Muscle layer of colon (tissue), 2 donors: ENCODE results near the gene PRKG1.

Experiments used
- H3K27ac ChIP-seq: one replicate; pipeline ENCODE4 v1.7.0; 2013; ENCODE audit warnings: low read depth, mild to moderate bottlenecking, low read length, moderate library complexity
- H3K27me3 ChIP-seq, 2 donors: one replicate each; pipeline ENCODE4 v1.7.0; 2013; ENCODE audit warnings: low read length in 2 of 2, mild to moderate bottlenecking in 2 of 2; ENCODE audit not compliant: insufficient read depth in 2 of 2, control insufficient read depth in 1 of 2
- H3K36me3 ChIP-seq: one replicate; pipeline ENCODE4 v1.7.0; 2013; ENCODE audit warnings: mild to moderate bottlenecking, low read length; ENCODE audit not compliant: insufficient read depth
- H3K4me1 ChIP-seq: one replicate; pipeline ENCODE4 v1.7.0; 2013; ENCODE audit warnings: mild to moderate bottlenecking, low read length; ENCODE audit not compliant: insufficient read depth
- H3K4me3 ChIP-seq, 2 donors: one replicate each; pipeline ENCODE4 v1.7.0; 2013; ENCODE audit warnings: low read length in 2 of 2, low read depth in 1 of 2, mild to moderate bottlenecking in 1 of 2, moderate library complexity in 1 of 2
- H3K9ac ChIP-seq: one replicate; pipeline ENCODE4 v1.7.0; 2013; ENCODE audit warnings: low read length
- H3K9me3 ChIP-seq: one replicate; pipeline ENCODE4 v1.7.0; 2013; ENCODE audit warnings: mild to moderate bottlenecking, low read length
- donor health status: abdominal sarcoma.
- donor health status: Adenocarcinoma of cecum.

The PRKG1 gene

DNA sequence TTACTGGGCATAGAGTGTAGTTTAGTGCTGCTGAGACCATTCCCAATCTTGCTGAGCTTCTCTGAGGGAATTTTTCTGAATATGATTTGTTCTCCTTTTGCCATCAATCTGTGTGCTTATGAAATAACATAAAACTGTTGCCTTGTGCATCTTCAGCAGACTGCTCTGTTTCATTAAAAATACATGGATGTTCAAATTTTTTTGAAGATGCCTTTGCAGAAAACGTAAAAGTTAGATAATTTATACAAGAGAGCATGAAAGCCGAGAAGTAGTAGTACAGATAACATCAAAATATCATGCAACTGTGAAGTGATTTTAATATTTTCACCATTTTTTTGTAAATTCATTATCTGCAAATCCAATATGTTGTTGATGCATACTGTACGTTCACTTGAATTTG, 799.8 kb downstream of the PRKG1 start:
- H3K27ac ChIP-seq: no peak overlapping the region
- peaks cover 13% of the 10 kb centered on the region for H3K4me1 ChIP-seq

DNA sequence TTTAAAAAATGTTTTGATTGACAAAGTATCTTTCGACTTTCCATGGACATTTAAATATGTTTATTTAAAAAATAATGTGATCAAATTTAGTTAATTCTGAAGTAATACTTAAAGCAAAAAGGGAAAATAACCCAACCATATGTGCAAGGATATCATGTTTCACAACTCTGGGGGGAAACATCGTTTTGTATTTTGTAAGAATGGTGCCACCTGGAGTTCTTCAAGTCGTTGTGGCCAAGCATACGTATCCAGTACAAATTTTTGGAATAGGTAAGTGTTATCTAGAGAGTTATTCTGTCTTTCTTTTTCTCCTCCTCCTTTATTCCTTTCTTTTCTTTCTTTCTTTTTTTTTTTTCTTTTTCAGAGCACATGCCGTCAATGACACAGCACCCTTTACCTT, 801.3 kb downstream of the PRKG1 start:
- Histone ChIP-seq H3K4me3 (no peak overlapping the region), H3K36me3 (no peaks in the 10 kb centered on the region), H3K9ac (no peak overlapping the region), H3K27ac (no peak overlapping the region), H3K27me3 (no peaks in the 10 kb centered on the region), H3K9me3 (no peaks in the 10 kb centered on the region), H3K4me1 (peaks cover 13% of the 10 kb centered on the region)

More for the DNA sequence above, 799.8 kb downstream of the PRKG1 start:
- no peaks in the 10 kb centered on the region for H3K9me3 ChIP-seq
- H3K36me3 ChIP-seq: no peaks in the 10 kb centered on the region
- no peak overlapping the region for H3K4me3 ChIP-seq
- no peak overlapping the region for H3K9ac ChIP-seq
- H3K27me3 ChIP-seq: no peaks in the 10 kb centered on the region

DNA sequence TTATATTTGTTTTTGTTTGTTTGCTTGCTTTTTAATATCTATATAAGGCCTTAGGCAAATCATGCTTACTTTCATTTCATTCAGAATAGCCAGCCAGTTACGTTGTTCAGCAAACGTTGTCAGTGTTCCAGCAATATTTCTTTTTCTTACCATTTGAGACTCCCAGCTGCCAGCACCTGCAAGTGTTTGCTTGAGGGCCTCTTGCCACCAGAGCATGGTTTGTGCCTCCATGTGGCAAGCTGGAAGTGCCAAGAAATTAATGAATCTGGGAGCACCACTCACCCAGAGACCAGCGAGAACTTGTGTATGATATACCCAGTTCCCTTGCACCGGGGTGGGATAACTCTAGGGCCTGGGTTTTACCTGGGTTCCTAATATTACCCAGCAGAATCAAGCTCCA, 802.2 kb downstream of the PRKG1 start:
- Histone ChIP-seq H3K9ac (no peak overlapping the region), H3K36me3 (no peaks in the 10 kb centered on the region), H3K4me1 (peaks cover 13% of the 10 kb centered on the region), H3K27ac (no peak overlapping the region), H3K4me3 (peak overlapping the region in 1 of 2 donors; percentile 12), H3K9me3 (no peaks in the 10 kb centered on the region), H3K27me3 (no peaks in the 10 kb centered on the region)

DNA sequence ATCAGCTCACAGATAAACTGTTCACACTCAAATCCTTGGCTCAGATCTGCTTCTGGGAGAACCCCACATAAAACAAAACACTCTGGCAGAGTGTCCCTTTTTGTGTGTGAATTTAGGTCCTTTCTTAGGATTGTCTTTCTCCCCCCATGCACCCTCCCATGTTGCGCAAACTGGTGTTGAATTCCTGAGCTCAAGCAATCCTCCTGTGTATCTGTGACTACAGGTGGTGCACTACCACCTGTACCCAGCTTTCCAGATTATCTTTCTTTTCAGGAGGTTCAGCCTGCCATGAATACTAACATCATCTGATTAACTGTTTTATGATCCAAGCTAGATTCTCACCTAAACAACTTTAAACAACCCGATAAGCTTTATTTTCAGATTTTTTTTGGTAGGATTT, 802.7 kb downstream of the PRKG1 start:
- H3K9me3 ChIP-seq: no peaks in the 10 kb centered on the region
- H3K27ac ChIP-seq: no peak overlapping the region
- H3K36me3 ChIP-seq: no peaks in the 10 kb centered on the region
- H3K4me3 ChIP-seq: no peak overlapping the region
- H3K4me1 ChIP-seq: peaks cover 13% of the 10 kb centered on the region
- no peaks in the 10 kb centered on the region for H3K27me3 ChIP-seq
- no peak overlapping the region for H3K9ac ChIP-seq

DNA sequence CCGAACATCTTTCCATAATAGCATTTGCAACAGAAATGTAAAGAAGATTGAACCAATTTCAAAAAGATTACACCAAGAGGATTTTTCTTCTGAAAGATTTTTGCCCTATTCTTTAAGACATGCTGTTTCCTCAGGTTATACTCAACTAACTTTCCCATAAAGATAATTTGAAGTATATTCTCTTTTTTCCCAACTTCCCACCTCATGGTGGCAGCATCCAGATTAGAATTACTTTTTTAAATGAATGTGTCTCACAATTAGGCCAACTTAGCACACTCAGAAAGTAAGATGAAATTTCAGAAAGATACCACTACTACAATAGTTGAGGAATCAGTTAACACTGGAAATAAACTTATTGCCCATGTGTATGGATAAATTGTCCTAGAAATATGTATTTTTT, 803.3 kb downstream of the PRKG1 start:
- H3K27ac ChIP-seq: no peak overlapping the region
- H3K4me1 ChIP-seq: peaks cover 13% of the 10 kb centered on the region
- no peaks in the 10 kb centered on the region for H3K9me3 ChIP-seq
- no peak overlapping the region for H3K9ac ChIP-seq
- H3K4me3 ChIP-seq: no peak overlapping the region
- no peaks in the 10 kb centered on the region for H3K27me3 ChIP-seq
- no peaks in the 10 kb centered on the region for H3K36me3 ChIP-seq

DNA sequence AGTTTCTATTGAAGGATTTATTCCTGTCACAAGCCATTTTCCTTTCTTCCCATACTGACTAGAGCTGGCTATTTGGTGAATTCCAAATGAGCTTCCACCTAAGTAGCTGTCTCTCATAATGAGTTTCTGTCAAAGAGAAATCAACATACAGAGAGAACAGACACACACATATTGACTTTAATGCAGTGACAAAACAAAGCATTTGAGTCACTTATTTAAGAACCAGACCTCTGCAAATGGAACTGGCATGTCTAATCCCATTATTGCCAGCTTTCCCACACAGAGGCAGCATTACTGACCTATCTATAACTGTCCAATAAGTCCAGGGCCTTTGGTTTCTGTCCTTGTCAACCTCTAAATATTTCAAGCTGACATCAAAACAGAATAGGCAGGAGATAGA, 804.4 kb downstream of the PRKG1 start:
- Histone ChIP-seq H3K27ac (no peak overlapping the region), H3K36me3 (no peaks in the 10 kb centered on the region), H3K9me3 (no peaks in the 10 kb centered on the region), H3K4me3 (no peak overlapping the region), H3K4me1 (peaks cover 13% of the 10 kb centered on the region), H3K27me3 (no peaks in the 10 kb centered on the region), H3K9ac (no peak overlapping the region)

DNA sequence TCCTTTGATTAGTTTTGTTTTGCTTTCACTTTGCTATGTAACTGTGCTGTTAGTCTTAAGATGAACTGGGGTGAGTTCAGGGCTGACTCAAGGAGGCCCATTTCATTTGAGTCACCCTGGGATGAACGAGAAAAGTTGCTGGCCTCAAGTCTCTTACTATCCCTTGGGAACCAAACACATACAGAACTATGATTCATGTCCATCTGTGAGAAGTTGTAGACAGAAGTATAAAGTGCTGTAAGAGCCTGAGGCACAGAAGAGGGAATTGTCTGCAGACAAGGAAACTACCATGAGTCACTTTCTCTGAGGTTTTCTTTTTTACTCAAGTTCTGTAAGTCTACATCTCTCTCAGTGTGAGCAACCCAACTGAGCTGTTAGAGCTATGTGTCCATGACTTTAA, 805.0 kb downstream of the PRKG1 start:
- Histone ChIP-seq H3K9ac (no peak overlapping the region), H3K4me3 (no peak overlapping the region)

DNA sequence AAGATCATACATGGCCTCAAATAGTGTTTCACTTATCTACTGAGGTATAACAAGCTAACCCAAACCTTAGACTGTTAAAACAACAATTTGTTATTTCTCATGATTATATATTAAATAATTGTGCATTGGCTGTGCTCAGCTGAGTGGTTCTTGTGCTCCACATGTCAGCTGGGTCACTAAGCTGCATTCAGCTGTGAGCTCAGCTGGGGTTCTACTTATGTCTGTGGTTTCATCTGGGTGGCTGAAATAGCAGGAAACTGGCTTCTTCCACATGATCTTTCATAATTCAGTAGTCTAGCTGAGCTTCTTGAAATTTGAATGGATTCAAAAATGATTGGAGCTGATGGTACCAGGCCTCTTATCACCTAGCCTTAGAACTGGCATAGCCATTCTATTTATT, 806.9 kb downstream of the PRKG1 start:
- Histone ChIP-seq H3K4me1 (peaks cover 10% of the 10 kb centered on the region), H3K4me3 (no peak overlapping the region), H3K36me3 (no peaks in the 10 kb centered on the region), H3K9ac (no peak overlapping the region), H3K9me3 (no peaks in the 10 kb centered on the region), H3K27me3 (no peaks in the 10 kb centered on the region), H3K27ac (no peak overlapping the region)

More for the DNA sequence above, 805.0 kb downstream of the PRKG1 start:
- Histone ChIP-seq H3K27ac (no peak overlapping the region), H3K4me1 (peaks cover 13% of the 10 kb centered on the region), H3K9me3 (no peaks in the 10 kb centered on the region), H3K27me3 (no peaks in the 10 kb centered on the region), H3K36me3 (no peaks in the 10 kb centered on the region)

DNA sequence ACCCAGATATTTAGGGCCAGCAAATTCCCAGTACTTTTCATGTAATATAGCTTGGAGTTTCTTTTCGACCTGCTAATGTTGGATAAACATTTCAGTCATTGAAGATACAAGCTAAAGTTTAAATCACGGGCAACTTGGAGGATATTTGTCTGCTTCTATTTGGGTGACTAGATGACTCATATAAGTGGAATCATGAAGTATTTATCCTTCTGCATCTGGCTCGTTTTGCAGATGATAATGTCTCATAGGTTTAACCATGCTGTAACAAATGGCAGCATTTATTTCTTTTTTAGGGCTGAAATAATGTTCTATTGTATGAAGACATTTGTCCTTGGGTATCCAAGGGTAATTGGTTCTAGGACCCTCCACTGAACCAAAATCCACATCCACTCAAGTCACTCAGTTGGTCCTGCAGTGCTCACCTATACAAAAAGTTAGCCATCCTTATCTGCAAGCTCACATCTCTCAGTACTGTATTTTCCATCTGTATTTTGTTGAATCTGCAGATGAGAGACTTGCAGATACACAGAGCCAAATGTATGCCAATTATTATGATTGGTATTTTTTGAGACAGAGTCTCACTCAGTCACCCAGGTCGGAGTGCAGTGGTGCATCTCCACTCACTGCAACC, 812.3 kb downstream of the PRKG1 start:
- Histone ChIP-seq H3K4me1 (peaks cover 7% of the 10 kb centered on the region), H3K27me3 (no peaks in the 10 kb centered on the region), H3K36me3 (no peaks in the 10 kb centered on the region), H3K4me3 (no peak overlapping the region), H3K9ac (no peak overlapping the region), H3K27ac (no peak overlapping the region), H3K9me3 (no peaks in the 10 kb centered on the region)

DNA sequence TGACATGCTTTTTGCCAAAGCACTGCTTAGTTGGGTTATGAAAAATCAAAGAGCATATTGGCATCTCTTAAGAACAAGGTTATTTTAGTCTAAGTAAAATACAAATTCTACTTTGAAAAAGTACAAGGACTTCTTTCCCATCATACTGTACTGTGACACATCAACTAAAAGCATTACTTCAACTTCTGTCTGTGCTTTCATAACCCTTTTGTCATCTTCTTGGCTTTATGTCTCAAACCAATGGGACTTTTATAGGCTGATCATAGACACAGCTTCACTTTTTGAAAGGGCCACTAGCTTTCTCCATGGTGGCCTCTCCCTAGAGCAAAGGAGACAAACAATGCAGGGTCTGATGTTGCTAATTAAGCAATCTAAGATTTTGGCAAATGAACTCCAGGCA, 814.0 kb downstream of the PRKG1 start:
- Histone ChIP-seq H3K27ac (no peak overlapping the region), H3K4me1 (peaks cover 7% of the 10 kb centered on the region)

DNA sequence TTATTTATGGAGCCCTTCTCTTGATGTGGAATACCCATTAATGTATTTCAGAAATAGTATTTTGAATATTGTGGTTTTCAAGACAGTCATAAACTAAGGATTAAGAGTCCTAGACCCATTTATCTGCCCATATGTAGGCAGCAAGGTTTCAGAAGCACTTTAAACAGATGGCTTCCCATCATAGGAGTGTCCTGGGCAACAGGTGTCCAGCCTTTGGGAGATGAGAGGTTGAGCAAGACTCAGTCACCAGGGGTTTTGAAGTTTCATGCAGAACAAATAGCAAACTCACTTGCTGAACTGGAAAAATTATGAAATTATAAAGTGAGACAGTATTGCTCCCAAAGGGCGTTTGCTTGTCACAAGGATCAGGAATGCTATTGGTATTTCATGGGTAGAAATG, 818.0 kb downstream of the PRKG1 start:
- Histone ChIP-seq H3K9me3 (no peaks in the 10 kb centered on the region), H3K27me3 (no peaks in the 10 kb centered on the region), H3K9ac (no peak overlapping the region), H3K4me1 (no peaks in the 10 kb centered on the region), H3K27ac (no peak overlapping the region), H3K4me3 (no peak overlapping the region), H3K36me3 (no peaks in the 10 kb centered on the region)

More for the DNA sequence above, 814.0 kb downstream of the PRKG1 start:
- no peaks in the 10 kb centered on the region for H3K27me3 ChIP-seq
- H3K4me3 ChIP-seq: no peak overlapping the region
- no peaks in the 10 kb centered on the region for H3K36me3 ChIP-seq
- no peak overlapping the region for H3K9ac ChIP-seq
- H3K9me3 ChIP-seq: no peaks in the 10 kb centered on the region

DNA sequence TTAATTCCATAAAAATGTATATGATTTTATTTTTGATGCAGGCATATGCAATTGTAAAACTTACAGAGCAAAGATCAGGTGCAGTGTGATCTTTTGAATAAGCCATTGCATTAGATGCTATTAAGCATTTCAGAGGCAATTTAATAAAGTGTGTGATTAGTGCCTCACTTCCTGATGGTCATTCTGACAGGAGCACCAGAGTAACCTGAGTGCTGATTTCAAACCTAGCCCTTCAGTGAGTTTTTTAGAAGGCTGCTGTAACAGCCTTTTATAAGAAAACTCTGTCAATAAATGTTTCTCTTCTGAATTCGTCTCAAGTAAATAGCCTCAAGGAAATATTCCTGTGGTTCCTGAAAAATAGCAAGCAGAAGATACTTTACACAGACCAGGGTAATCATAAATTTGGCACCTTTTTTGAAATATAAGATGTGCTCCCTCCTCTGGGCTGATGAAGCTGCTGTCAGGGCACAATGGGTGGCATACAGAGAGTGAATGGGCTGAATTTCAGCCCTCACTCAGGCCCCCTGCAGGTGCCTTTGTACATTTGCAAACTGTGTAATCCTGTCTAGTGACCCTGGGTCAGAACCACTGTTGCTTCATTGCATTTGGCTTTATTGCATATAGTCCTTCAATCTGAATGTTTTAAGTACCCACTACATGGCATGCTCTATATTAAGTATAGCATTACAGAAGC, 818.8 kb downstream of the PRKG1 start:
- no peaks in the 10 kb centered on the region for H3K4me1 ChIP-seq
- no peaks in the 10 kb centered on the region for H3K36me3 ChIP-seq
- no peak overlapping the region for H3K4me3 ChIP-seq
- H3K27ac ChIP-seq: no peak overlapping the region
- no peak overlapping the region for H3K9ac ChIP-seq
- H3K27me3 ChIP-seq: no peaks in the 10 kb centered on the region
- H3K9me3 ChIP-seq: no peaks in the 10 kb centered on the region
